ENCODE measurements around the gene GJD2. TPM values are rescaled to one million over a fixed set of nuclear protein-coding genes. Genes with fewer than 3 reads are reported as not detected.

Gene GJD2
- total RNA-seq, 1 donor from 2014 or later, result not detected

DNA sequence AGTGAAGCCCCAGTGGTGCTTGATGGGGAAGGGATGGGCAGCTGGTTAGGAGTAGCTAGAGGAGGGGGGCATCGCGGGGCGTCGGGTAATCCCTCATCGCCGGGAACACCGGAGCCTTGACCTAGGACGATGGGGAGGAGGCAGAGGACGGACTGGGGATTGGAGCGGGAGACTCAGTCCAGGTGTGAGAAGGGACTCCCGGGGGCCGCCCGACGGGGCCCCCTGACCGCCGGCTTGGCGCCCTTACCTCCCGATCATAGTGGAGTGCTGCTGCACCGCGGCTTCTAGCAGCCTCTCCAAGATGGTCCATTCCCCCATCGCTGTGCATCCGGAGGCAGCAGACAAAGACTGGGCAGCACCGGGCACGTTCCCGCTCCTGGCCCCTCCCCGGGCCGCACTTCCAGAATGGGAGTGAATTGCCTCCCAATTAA lies 612 bp downstream of the GJD2 start:
- H3F3A ChIP-seq (ENCODE audit: low read depth), result peaks cover 9% of the 10 kb centered on the region
- H3K27ac ChIP-seq, result no peak overlapping the region
- no peak for TF ChIP-seq EZH2 (IDR thresholded peaks at IDR 0.05)
- Mint-ChIP-seq H3K4me3 (peak overlapping the region; percentile 77), H3K27me3 (ENCODE audit: insufficient read depth, low read depth) (peaks cover 43% of the 10 kb centered on the region), H3K9me3 (peaks cover 2% of the 10 kb centered on the region), H3K27ac (no peak overlapping the region), H3K36me3 (no peaks in the 10 kb centered on the region), H3K4me1 (peaks cover 15% of the 10 kb centered on the region)
- no peaks in the 10 kb centered on the region for H3K79me2 ChIP-seq (ENCODE audit: low read depth)
- peak overlapping the region; percentile 55 for H3K4me3 ChIP-seq
- peak overlapping the region; percentile 88 for H3K4me2 ChIP-seq
- no peak overlapping the region for H2AFZ ChIP-seq (replicated peaks)
- H3K9ac ChIP-seq, result no peak overlapping the region
- peaks cover 31% of the 10 kb centered on the region for H4K20me1 ChIP-seq (ENCODE audit: low read depth)
- H3K4me1 ChIP-seq, result peaks cover 17% of the 10 kb centered on the region
- H3K27me3 ChIP-seq, result peaks cover 97% of the 10 kb centered on the region
- H3K9me3 ChIP-seq (ENCODE audit: low read depth), result no peaks in the 10 kb centered on the region
- H3K36me3 ChIP-seq, result no peaks in the 10 kb centered on the region
- peak; percentile 23 for DNase-seq (ENCODE audit: low spot score)

DNA sequence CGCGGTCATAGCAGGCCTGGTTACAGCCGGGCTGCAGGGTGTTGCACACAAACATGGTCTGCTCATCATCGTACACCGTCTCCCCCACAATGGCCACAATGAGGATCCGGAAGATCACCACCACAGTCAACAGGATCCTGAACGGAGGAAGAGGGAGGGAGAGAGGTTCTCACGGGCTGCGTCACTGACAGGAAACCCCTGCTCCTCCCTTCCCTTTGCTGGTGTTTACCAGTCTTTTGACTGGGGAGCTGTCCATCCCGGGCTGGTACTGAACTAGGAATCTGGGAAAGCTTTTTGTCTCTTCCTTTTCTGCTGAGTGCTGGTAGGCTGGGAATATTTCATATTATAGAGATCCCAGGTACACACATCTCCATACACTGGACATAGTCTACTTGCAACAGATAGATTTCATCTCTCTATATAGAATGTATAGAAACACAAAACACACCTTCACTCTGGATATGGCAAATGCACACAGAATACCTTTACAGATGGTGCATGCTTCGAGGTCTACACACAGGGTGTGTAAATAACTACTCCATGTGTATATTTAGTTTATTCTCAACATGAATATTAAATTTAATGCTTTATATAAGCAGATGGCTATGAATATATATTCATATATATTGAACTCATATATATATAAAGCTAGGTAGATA lies 1.4 kb downstream of the GJD2 start:
- no peak overlapping the region for H3K9ac ChIP-seq
- TF ChIP-seq EZH2phosphoT487 (IDR thresholded peaks at IDR 0.05), result no peak
- TF ChIP-seq EZH2 (IDR thresholded peaks at IDR 0.05), result no peak
- TF ChIP-seq, protein P1, sequence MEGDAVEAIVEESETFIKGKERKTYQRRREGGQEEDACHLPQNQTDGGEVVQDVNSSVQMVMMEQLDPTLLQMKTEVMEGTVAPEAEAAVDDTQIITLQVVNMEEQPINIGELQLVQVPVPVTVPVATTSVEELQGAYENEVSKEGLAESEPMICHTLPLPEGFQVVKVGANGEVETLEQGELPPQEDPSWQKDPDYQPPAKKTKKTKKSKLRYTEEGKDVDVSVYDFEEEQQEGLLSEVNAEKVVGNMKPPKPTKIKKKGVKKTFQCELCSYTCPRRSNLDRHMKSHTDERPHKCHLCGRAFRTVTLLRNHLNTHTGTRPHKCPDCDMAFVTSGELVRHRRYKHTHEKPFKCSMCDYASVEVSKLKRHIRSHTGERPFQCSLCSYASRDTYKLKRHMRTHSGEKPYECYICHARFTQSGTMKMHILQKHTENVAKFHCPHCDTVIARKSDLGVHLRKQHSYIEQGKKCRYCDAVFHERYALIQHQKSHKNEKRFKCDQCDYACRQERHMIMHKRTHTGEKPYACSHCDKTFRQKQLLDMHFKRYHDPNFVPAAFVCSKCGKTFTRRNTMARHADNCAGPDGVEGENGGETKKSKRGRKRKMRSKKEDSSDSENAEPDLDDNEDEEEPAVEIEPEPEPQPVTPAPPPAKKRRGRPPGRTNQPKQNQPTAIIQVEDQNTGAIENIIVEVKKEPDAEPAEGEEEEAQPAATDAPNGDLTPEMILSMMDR (IDR thresholded peaks at IDR 0.05), result no peak
- H3K36me3 ChIP-seq, result no peaks in the 10 kb centered on the region
- peaks cover 9% of the 10 kb centered on the region for H3K4me1 ChIP-seq
- peaks cover 90% of the 10 kb centered on the region for H3K27me3 ChIP-seq
- no peaks in the 10 kb centered on the region for H3K36me3 Mint-ChIP-seq
- H3K79me2 ChIP-seq (ENCODE audit: low read depth), result no peaks in the 10 kb centered on the region
- no peak overlapping the region for H2AFZ ChIP-seq (replicated peaks)
- peaks cover 7% of the 10 kb centered on the region for H3K4me1 Mint-ChIP-seq
- H3K4me3 Mint-ChIP-seq, result peak overlapping the region; percentile 46
- H3K27me3 Mint-ChIP-seq (ENCODE audit: insufficient read depth, low read depth), result peaks cover 43% of the 10 kb centered on the region
- peak overlapping the region; percentile 46 for H3K4me2 ChIP-seq
- no peak overlapping the region for H3K4me3 ChIP-seq
- H3K27ac ChIP-seq, result no peak overlapping the region
- H3K9me3 Mint-ChIP-seq, result peaks cover 2% of the 10 kb centered on the region
- H3K9me3 ChIP-seq (ENCODE audit: low read depth), result no peaks in the 10 kb centered on the region
- H4K20me1 ChIP-seq (ENCODE audit: low read depth), result peaks cover 31% of the 10 kb centered on the region
- H3K27ac Mint-ChIP-seq, result no peak overlapping the region
- peak; percentile 88 for DNase-seq (ENCODE audit: low spot score)
- peaks cover 9% of the 10 kb centered on the region for H3F3A ChIP-seq (ENCODE audit: low read depth)

DNA sequence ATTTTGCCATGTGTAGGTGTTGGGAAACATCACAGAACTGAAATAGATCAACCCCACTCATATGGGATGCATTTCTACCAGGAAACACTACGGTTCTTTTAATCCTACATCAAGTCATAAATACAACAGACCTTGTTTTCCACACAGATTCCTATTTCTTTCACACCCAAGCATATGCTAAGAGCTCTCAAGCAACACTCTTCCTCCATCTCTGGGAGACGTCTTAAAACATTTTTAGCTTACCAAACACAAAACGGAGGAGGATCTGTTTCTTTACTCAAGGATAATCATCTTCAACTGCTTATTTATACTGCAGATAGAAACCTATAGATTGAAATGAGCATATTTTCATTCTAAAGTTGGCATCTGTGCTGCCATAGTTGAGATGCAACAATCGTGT lies 5.1 kb downstream of the GJD2 start:
- Histone ChIP-seq H3K9ac (no peak overlapping the region), H3K4me1 (peaks cover 6% of the 10 kb centered on the region), H2AFZ (replicated peaks) (no peak overlapping the region), H4K20me1 (ENCODE audit: low read depth) (peaks cover 16% of the 10 kb centered on the region), H3K27ac (no peak overlapping the region), H3K4me2 (no peak overlapping the region), H3K79me2 (ENCODE audit: low read depth) (no peaks in the 10 kb centered on the region), H3K36me3 (no peaks in the 10 kb centered on the region), H3K4me3 (no peak overlapping the region), H3F3A (ENCODE audit: low read depth) (peaks cover 9% of the 10 kb centered on the region), H3K9me3 (ENCODE audit: low read depth) (no peaks in the 10 kb centered on the region), H3K27me3 (peaks cover 53% of the 10 kb centered on the region)
- no peaks in the 10 kb centered on the region for H3K36me3 Mint-ChIP-seq
- no peak for DNase-seq (ENCODE audit: low spot score)
- no peak overlapping the region for H3K27ac Mint-ChIP-seq
- H3K4me1 Mint-ChIP-seq, result peaks cover 2% of the 10 kb centered on the region
- H3K27me3 Mint-ChIP-seq (ENCODE audit: insufficient read depth, low read depth), result peaks cover 22% of the 10 kb centered on the region
- peaks cover 2% of the 10 kb centered on the region for H3K9me3 Mint-ChIP-seq
- TF ChIP-seq, protein P1 (IDR thresholded peaks at IDR 0.05), result no peak
- TF ChIP-seq EZH2phosphoT487 (IDR thresholded peaks at IDR 0.05) (no peak), EZH2 (IDR thresholded peaks at IDR 0.05) (no peak)
- no peak overlapping the region for H3K4me3 Mint-ChIP-seq

DNA sequence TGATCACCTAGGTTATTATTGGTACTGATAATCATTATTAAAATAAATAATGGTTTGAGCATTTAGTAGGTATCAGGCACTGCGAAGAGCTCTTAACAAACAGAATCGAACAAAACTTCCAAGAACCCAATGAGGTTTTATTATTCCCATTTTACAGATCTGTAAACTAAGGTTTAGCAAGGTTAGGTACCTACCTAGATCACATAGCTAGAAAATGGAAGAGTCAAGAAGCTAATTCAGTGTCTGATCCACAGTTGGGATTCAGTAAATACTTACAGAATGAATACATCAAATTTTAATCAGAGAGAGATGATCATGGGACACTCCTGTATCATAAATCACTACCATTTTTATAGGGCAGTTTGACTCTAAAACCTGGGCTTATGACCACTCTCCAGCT lies 15.5 kb downstream of the GJD2 start:
- H3K4me3 ChIP-seq, result no peak overlapping the region
- Mint-ChIP-seq H3K4me1 (peaks cover 16% of the 10 kb centered on the region), H3K36me3 (no peaks in the 10 kb centered on the region), H3K4me3 (no peak overlapping the region), H3K27me3 (ENCODE audit: insufficient read depth, low read depth) (peaks cover 5% of the 10 kb centered on the region), H3K9me3 (no peaks in the 10 kb centered on the region), H3K27ac (no peak overlapping the region)
- DNase-seq (ENCODE audit: low spot score), result no peak
- TF ChIP-seq, protein P1 (IDR thresholded peaks at IDR 0.05), result no peak
- no peak for TF ChIP-seq EZH2phosphoT487 (IDR thresholded peaks at IDR 0.05)
- TF ChIP-seq EZH2 (IDR thresholded peaks at IDR 0.05), result no peak
- H3F3A ChIP-seq (ENCODE audit: low read depth), result no peaks in the 10 kb centered on the region
- H2AFZ ChIP-seq (replicated peaks), result no peak overlapping the region
- no peaks in the 10 kb centered on the region for H3K79me2 ChIP-seq (ENCODE audit: low read depth)
- no peak overlapping the region for H3K27ac ChIP-seq
- no peaks in the 10 kb centered on the region for H3K4me1 ChIP-seq
- H4K20me1 ChIP-seq (ENCODE audit: low read depth), result no peaks in the 10 kb centered on the region
- no peak overlapping the region for H3K9ac ChIP-seq
- H3K4me2 ChIP-seq, result no peak overlapping the region
- no peaks in the 10 kb centered on the region for H3K27me3 ChIP-seq
- H3K9me3 ChIP-seq (ENCODE audit: low read depth), result no peaks in the 10 kb centered on the region
- no peaks in the 10 kb centered on the region for H3K36me3 ChIP-seq

All from neural progenitor cell (in vitro differentiated cells).